Measurements from ENCODE around the gene VIM.

Gene VIM

GRCh38 chr10:17210361-17210760 is 17.7 kb upstream of the VIM start:
- Histone ChIP-seq H3K36me3 (ENCODE audit: insufficient read depth, low read length) (no peaks in the 10 kb centered on the region), H3K9ac (ENCODE audit: low read depth, low read length) (peak overlapping the region; percentile 18; the same call in 1 of the 2 replicates), H3K9me3 (ENCODE audit: insufficient read depth, low read depth, low read length) (no peaks in the 10 kb centered on the region), H3K27ac (ENCODE audit: low read depth, low read length) (no peak overlapping the region), H3K27me3 (ENCODE audit: insufficient read depth, low read length) (no peaks in the 10 kb centered on the region), H3K4me1 (ENCODE audit: insufficient read depth, low read length) (peaks cover 34% of the 10 kb centered on the region), H3K4me3 (ENCODE audit: low read length) (no peak overlapping the region)
- 89% methylated on average over 1 of the region's 3 CpGs for WGBS

- Histone ChIP-seq H3K9me3 (ENCODE audit: insufficient read depth, low read depth, low read length) (no peaks in the 10 kb centered on the region), H3K36me3 (ENCODE audit: insufficient read depth, low read length) (no peaks in the 10 kb centered on the region), H3K9ac (ENCODE audit: low read depth, low read length) (no peak overlapping the region), H3K4me1 (ENCODE audit: insufficient read depth, low read length) (peaks cover 49% of the 10 kb centered on the region), H3K4me3 (ENCODE audit: low read length) (no peak overlapping the region), H3K27me3 (ENCODE audit: insufficient read depth, low read length) (no peaks in the 10 kb centered on the region), H3K27ac (ENCODE audit: low read depth, low read length) (no peak overlapping the region)
Measured at GRCh38 chr10:17212802-17213221, 15.2 kb upstream of the VIM start.

- H3K36me3 ChIP-seq (ENCODE audit: insufficient read depth, low read length): no peaks in the 10 kb centered on the region
- H3K4me1 ChIP-seq (ENCODE audit: insufficient read depth, low read length): peaks cover 49% of the 10 kb centered on the region
- no peaks in the 10 kb centered on the region for H3K27me3 ChIP-seq (ENCODE audit: insufficient read depth, low read length)
- no peak overlapping the region for H3K4me3 ChIP-seq (ENCODE audit: low read length)
- no peaks in the 10 kb centered on the region for H3K9me3 ChIP-seq (ENCODE audit: insufficient read depth, low read depth, low read length)
- H3K9ac ChIP-seq (ENCODE audit: low read depth, low read length): no peak overlapping the region
- 88% methylated on average over 1 of the region's 2 CpGs for WGBS
- peak overlapping the region; percentile 81; the same call in 1 of the 2 replicates for H3K27ac ChIP-seq (ENCODE audit: low read depth, low read length)
Measured at GRCh38 chr10:17213646-17214349, 14.2 kb upstream of the VIM start.

GRCh38 chr10:17214526-17214925 is 13.5 kb upstream of the VIM start:
- H3K36me3 ChIP-seq (ENCODE audit: insufficient read depth, low read length): no peaks in the 10 kb centered on the region
- 73% methylated on average over 2 of the region's 2 CpGs for WGBS
- H3K9me3 ChIP-seq (ENCODE audit: insufficient read depth, low read depth, low read length): no peaks in the 10 kb centered on the region
- H3K4me3 ChIP-seq (ENCODE audit: low read length): no peak overlapping the region
- peaks cover 49% of the 10 kb centered on the region for H3K4me1 ChIP-seq (ENCODE audit: insufficient read depth, low read length)
- peak overlapping the region; percentile 10; the same call in 1 of the 2 replicates for H3K9ac ChIP-seq (ENCODE audit: low read depth, low read length)
- peak overlapping the region; percentile 81; the same call in 1 of the 2 replicates for H3K27ac ChIP-seq (ENCODE audit: low read depth, low read length)
- no peaks in the 10 kb centered on the region for H3K27me3 ChIP-seq (ENCODE audit: insufficient read depth, low read length)

- Histone ChIP-seq H3K27ac (ENCODE audit: low read depth, low read length) (peak overlapping the region; percentile 81), H3K4me1 (ENCODE audit: insufficient read depth, low read length) (peaks cover 46% of the 10 kb centered on the region), H3K9me3 (ENCODE audit: insufficient read depth, low read depth, low read length) (no peaks in the 10 kb centered on the region), H3K9ac (ENCODE audit: low read depth, low read length) (peak overlapping the region; percentile 10; the same call in 1 of the 2 replicates), H3K4me3 (ENCODE audit: low read length) (no peak overlapping the region), H3K27me3 (ENCODE audit: insufficient read depth, low read length) (no peaks in the 10 kb centered on the region), H3K36me3 (ENCODE audit: insufficient read depth, low read length) (no peaks in the 10 kb centered on the region)
- WGBS: 88% methylated on average over 9 of the region's 9 CpGs
Measured at GRCh38 chr10:17214971-17215781, 12.9 kb upstream of the VIM start.

GRCh38 chr10:17215782-17216122 is 12.3 kb upstream of the VIM start:
- H3K27ac ChIP-seq (ENCODE audit: low read depth, low read length): peak overlapping the region; percentile 81
- no peaks in the 10 kb centered on the region for H3K9me3 ChIP-seq (ENCODE audit: insufficient read depth, low read depth, low read length)
- H3K4me3 ChIP-seq (ENCODE audit: low read length): no peak overlapping the region
- peaks cover 43% of the 10 kb centered on the region for H3K4me1 ChIP-seq (ENCODE audit: insufficient read depth, low read length)
- WGBS: 100% methylated on average over 1 of the region's 2 CpGs
- no peaks in the 10 kb centered on the region for H3K27me3 ChIP-seq (ENCODE audit: insufficient read depth, low read length)
- no peaks in the 10 kb centered on the region for H3K36me3 ChIP-seq (ENCODE audit: insufficient read depth, low read length)
- H3K9ac ChIP-seq (ENCODE audit: low read depth, low read length): no peak overlapping the region

- no peaks in the 10 kb centered on the region for H3K36me3 ChIP-seq (ENCODE audit: insufficient read depth, low read length)
- H3K9ac ChIP-seq (ENCODE audit: low read depth, low read length): no peak overlapping the region; the same call in 1 of the 2 replicates
- no peaks in the 10 kb centered on the region for H3K27me3 ChIP-seq (ENCODE audit: insufficient read depth, low read length)
- no peak overlapping the region for H3K4me3 ChIP-seq (ENCODE audit: low read length)
- no peaks in the 10 kb centered on the region for H3K9me3 ChIP-seq (ENCODE audit: insufficient read depth, low read depth, low read length)
- peak overlapping the region; percentile 81 for H3K27ac ChIP-seq (ENCODE audit: low read depth, low read length)
- 53% methylated on average over 5 of the region's 5 CpGs for whole genome bisulfite sequencing
- peaks cover 45% of the 10 kb centered on the region for H3K4me1 ChIP-seq (ENCODE audit: insufficient read depth, low read length)
Measured at GRCh38 chr10:17216217-17216900, 11.7 kb upstream of the VIM start.

- Histone ChIP-seq H3K27ac (ENCODE audit: low read depth, low read length) (peak overlapping the region; percentile 81), H3K9me3 (ENCODE audit: insufficient read depth, low read depth, low read length) (no peaks in the 10 kb centered on the region), H3K9ac (ENCODE audit: low read depth, low read length) (no peak overlapping the region), H3K4me3 (ENCODE audit: low read length) (no peak overlapping the region), H3K27me3 (ENCODE audit: insufficient read depth, low read length) (no peaks in the 10 kb centered on the region), H3K4me1 (ENCODE audit: insufficient read depth, low read length) (peaks cover 45% of the 10 kb centered on the region), H3K36me3 (ENCODE audit: insufficient read depth, low read length) (no peaks in the 10 kb centered on the region)
- WGBS: 84% methylated on average over 5 of the region's 6 CpGs
Measured at GRCh38 chr10:17216901-17217395, 11.1 kb upstream of the VIM start.

GRCh38 chr10:17217631-17218232 is 10.3 kb upstream of the VIM start:
- H3K4me3 ChIP-seq (ENCODE audit: low read length): no peak overlapping the region
- 100% methylated on average over 1 of the region's 1 CpG for whole genome bisulfite sequencing
- no peaks in the 10 kb centered on the region for H3K27me3 ChIP-seq (ENCODE audit: insufficient read depth, low read length)
- H3K4me1 ChIP-seq (ENCODE audit: insufficient read depth, low read length): peaks cover 45% of the 10 kb centered on the region
- H3K27ac ChIP-seq (ENCODE audit: low read depth, low read length): no peak overlapping the region
- no peaks in the 10 kb centered on the region for H3K36me3 ChIP-seq (ENCODE audit: insufficient read depth, low read length)
- H3K9me3 ChIP-seq (ENCODE audit: insufficient read depth, low read depth, low read length): no peaks in the 10 kb centered on the region
- H3K9ac ChIP-seq (ENCODE audit: low read depth, low read length): no peak overlapping the region

GRCh38 chr10:17219024-17219423 is 9.0 kb upstream of the VIM start:
- no peaks in the 10 kb centered on the region for H3K27me3 ChIP-seq (ENCODE audit: insufficient read depth, low read length)
- H3K36me3 ChIP-seq (ENCODE audit: insufficient read depth, low read length): no peaks in the 10 kb centered on the region
- peak overlapping the region; percentile 79 for H3K27ac ChIP-seq (ENCODE audit: low read depth, low read length)
- peaks cover 36% of the 10 kb centered on the region for H3K4me1 ChIP-seq (ENCODE audit: insufficient read depth, low read length)
- WGBS: 78% methylated on average over 2 of the region's 2 CpGs
- H3K9me3 ChIP-seq (ENCODE audit: insufficient read depth, low read depth, low read length): no peaks in the 10 kb centered on the region
- no peak overlapping the region for H3K4me3 ChIP-seq (ENCODE audit: low read length)
- H3K9ac ChIP-seq (ENCODE audit: low read depth, low read length): no peak overlapping the region

Data from HUES64 (cell line).